HT-29 (cell line): ENCODE results near the gene EAF2. TPM values are rescaled to one million over a fixed set of nuclear protein-coding genes. Genes with fewer than 3 reads are reported as not detected.
"Not testable (repeated sequence)": the region's sequence is repeated elsewhere in the genome, so short reads cannot be mapped to it uniquely, and the experiment has no call there.

Source experiments
- DNase-seq: peaks from one replicate; pipeline ENCODE4 v3.0.0-alpha.2; 2015; ENCODE audit warnings: low spot score
- total RNA-seq: library from RNA; depleted of rRNA; stranded (reverse); fragments of >200 nt; shearing (Covaris generic); gene quantifications from 2 replicates; pipeline ENCODE4 v1.2.3, GENCODE V29; 2014

EAF2 gene
- total RNA-seq, 1 experiment from 2014 or later, result 0.86 TPM

DNA sequence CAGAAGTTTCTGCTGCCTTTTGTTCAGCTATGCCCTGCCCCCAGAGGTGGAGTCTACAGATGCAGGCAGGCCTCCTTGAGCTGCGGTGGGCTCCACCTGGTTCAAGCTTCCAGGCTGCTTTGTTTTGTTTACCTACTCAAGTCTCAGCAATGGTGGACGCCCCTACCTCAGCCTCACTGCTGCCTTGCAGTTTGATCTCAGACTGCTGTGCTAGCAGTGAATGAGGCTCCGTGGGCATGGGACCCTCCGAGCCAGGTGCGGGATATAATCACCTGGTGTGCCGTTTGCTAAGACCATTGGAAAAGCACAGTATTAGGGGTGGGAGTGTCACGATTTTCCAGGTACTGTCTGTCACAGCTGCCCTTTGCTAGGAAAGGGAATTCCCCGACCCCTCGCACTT is 28.2 kb downstream of the EAF2 start:
- DNase-seq, result not testable (repeated sequence)

DNA sequence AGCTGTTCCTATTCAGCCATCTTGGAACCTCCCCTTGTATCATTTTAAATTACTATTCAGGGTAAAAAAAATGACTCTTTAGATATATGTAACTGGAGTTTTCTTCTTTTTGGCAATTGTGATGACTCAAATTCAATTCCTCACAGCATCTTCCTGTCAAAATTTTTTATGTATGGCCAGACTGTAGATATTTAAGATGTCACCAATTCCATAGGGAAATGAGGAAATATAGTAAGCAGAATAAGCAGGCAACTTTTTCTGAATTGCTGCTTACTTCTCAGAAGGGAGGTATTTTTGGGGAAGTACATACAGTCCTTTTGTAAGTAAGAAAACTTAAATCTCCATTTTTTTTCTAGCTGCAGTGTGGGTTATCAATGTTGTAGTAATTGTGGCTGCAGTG is 28.8 kb downstream of the EAF2 start:
- DNase-seq, result no peak

DNA sequence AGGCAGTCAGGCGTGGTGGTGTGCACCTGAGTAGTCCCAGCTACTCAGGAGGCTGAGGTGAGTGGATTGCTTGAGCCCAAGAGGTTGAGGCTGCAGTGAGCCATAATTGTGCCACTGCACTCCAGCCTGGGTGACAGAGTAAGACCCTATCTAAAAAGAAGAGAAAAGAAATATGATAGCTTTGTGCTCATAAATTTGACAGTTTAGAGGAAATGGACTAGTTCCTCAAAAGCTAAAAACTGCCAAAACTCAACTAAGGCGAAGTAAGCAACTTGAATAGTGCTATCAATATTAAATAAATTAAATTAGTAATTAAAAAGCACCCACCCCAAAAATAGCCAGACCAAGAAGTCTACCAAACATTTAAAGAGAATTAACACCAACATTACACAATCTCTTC is 34.7 kb downstream of the EAF2 start:
- no peak for DNase-seq

DNA sequence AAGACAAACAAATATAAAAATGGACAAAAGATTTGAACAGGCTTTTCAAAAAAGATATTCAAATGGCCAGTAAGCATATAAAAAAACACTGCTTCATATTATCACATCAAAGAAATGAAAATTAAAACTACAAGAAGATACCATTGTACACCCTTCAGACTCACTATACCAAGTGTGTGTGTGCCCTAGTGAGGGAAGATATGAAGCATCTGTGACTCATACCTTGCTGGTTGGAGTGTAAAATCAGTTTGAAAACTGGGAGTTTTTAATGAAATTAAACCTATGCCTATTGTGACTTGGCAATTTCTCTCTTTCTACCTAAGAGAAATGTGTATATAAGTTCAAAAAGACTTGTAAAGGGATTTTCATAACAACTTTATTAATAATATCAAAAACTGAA is 35.7 kb downstream of the EAF2 start:
- no peak for DNase-seq

DNA sequence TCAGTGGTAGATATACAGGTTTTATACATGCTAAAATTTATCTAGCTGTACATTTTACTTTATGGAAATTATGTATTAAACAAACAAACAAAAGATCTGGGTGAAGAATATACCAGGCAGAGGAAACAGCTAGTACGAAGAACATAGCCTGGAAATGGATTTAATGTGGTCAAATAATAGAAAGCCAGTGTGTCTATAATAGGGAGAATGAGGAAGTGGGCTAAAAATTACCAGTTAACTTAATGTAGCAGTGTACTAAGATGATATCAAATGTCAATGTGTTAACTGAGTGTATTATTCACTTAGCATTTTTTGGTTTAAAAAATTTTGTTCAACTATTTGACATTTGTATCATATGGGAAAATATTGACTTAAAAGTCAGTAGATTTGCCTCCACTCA is 36.4 kb downstream of the EAF2 start:
- DNase-seq, result no peak

DNA sequence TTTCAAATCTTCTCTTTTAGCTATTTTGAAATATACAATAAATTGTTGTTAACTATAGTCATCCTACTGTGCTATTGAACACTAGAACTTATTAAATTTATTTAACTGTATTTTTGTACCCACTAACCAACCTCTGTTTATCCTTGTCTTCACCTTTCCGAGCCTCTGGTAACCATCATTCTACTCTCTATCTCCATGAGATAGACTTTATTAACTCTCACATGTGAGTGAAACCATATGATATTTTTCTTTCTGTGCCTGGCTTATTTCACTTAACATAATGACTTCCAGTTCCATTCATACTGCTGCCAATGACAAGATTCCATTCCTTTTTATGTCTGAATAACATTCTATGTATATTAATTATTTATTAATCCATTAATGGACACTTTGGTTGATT is 43.4 kb downstream of the EAF2 start:
- DNase-seq, result no peak

DNA sequence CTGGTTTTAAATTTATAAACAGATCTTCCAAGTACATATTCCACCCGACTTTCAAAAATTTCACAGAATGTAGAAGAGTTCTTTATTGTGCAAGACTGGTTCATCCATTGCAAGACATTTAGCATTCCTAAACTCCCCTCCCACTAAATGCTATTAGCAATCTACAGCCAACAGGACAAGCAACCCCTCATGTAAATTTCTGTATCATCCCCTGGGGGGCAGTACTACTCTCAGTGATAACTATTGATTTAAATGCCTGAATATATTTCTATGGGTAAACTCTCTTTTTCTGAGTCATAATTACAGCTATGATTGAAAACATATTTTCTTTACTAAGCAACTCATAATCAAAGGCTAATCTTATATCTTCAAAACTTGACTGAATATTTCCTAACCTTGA is 48.5 kb downstream of the EAF2 start:
- DNase-seq, result peak; percentile 85

DNA sequence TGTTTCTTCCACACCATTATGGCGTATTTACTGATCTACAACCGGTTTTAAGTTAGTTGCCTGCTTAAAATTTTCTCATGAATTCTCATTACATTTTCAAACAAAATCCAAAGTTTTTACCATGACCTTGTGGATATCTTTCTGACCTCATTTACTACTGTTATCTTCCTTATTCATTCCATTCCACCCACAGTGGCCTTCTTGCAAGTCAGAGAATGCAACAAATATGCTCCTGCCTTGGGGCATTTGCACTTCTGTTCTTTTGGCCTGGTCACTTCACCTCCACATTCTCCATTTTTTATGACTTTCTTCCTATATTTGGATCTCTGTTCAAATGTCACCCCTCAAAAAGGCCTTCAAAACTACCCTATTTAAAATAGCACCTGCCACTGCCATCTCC is 50.4 kb downstream of the EAF2 start:
- DNase-seq, result no peak

DNA sequence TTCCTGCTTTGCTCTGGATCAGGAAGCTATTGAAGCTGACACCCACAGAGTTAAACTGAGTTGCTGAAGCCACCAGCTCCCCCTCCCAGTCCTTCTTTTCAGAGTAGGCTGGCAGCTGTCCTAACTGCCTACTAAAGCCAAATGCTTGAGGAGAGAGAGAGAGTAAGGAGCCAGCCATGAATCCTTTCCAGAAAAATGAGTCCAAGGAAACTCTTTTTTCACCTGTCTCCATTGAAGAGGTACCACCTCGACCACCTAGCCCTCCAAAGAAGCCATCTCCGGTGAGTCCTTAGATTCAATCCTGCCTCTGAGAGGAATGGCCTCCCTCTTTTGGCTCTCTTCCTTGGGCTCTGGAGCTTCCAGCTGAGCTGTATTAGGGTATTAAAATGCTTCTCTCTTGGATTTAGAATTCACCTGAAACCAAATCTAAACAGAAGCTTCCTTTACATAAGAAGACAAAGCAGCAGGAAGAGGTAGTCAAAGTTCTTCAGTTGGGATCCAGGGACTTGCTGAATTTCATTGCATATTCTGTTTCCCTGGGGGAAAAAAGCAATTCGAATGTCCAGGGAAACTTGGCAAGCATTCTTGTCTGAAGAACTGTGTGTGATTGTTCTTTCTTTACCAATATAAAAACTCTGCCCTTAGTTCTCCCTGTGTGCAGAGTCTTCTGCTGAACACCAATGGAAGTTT is 59.4 kb downstream of the EAF2 start, which contains the start of gene SLC15A2:
SLC15A2 (plus strand) TSS at position 101 of the 690 bp plus-strand sequence; CDS start at position 177, 76 bp downstream.
- no peak for DNase-seq

DNA sequence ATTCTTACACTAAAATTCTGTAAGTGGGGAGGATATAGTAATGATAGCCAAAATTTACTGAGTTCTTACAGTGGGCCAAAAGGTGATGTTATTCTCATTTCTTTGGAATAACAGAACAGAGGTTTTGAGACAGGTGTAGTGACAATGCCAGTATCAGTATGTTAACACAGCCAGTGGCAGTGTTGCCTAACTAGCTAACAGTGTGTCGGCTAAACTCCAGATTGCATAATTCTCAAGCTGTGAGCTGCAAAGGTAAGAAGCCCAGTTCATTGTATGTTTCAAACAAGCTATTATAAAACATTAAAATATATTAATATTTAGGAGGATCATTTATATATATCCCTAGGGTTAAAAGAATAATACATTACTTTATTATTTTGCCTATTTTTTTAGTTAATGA is 60.1 kb downstream of the EAF2 start:
- no peak for DNase-seq

DNA sequence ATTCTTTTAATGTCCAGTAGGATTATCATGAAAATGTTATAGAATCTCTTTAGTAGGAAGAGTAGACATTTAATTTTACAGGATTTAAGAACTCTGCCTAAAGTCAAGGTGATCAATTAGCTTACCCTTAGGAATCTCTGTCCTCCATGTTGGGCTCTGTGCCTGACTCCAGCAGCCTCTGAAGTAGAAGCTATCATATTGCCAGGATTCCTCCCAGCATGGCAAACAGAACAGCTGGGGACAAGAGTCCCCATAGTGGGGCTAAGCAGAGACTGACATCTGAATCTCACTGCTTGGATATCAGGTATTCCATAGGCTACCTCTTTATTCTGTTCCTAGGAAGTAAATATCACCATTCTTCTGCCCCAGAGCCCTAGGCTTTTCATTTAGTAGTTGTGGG is 60.7 kb downstream of the EAF2 start:
- no peak for DNase-seq

DNA sequence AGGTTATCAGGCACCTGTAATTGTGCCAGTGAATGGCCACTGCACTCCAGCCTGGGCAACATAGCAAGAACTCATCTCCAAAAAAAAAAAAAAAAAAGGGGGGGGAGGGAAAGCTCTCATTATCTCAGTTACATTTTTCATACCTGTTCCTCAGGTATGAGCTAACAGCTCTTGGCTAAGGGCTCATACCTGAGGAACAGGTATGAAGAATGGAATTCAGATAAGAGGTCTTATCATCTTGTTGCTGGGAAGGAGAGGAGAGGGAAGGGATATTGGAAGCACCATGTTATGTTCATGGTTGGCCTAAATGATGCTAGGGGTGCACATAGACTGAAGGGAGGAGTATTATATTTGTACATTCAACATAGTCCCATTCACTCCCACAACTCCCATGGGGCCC is 61.8 kb downstream of the EAF2 start:
- no peak for DNase-seq

DNA sequence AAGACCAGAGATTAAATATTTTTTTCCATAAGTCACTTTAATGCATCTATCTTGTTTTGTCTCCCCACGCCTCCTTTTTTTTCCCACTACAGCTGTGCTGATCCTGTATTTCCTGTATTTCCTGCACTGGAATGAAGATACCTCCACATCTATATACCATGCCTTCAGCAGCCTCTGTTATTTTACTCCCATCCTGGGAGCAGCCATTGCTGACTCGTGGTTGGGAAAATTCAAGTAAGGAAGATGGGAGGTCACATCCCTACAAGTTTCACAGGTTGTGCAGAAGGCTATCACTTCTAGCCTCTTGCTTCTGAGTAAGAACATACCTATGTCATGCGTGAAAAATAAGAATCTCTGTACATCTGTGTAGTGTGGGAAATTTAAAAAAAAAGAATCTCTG is 62.3 kb downstream of the EAF2 start:
- DNase-seq, result no peak

DNA sequence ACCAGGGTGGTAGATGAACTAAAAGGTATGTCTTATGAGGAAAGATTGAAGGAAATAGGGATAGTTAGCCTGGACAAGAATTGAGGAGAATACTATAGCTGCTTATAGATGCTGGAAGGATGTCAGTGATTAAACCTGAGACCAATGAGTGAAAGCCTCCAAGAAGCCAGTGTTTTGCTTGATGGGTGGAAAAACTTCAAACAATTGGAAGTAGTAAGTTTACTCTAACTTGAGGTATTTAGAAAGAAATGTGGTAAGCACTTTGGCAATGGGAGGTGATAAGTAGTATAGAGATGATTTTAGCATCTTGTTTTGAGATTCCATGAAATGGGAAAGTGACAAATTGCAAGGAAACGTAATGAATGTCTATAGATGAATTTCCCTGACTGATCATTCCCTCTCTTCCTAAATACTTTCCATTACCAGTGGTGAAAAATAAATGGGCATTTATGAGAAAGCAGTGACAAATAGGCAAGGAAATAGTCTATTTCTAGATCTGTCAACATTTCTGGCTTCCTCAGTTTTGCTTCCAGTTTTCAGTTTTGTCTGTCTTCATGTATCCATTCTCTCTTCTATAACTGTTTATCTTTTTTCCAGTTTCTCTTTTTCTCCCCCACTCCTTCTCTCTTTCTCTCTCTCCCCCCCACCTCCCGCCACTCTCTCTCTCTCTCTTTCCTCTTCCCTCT is 78.4 kb downstream of the EAF2 start:
- DNase-seq, result no peak

DNA sequence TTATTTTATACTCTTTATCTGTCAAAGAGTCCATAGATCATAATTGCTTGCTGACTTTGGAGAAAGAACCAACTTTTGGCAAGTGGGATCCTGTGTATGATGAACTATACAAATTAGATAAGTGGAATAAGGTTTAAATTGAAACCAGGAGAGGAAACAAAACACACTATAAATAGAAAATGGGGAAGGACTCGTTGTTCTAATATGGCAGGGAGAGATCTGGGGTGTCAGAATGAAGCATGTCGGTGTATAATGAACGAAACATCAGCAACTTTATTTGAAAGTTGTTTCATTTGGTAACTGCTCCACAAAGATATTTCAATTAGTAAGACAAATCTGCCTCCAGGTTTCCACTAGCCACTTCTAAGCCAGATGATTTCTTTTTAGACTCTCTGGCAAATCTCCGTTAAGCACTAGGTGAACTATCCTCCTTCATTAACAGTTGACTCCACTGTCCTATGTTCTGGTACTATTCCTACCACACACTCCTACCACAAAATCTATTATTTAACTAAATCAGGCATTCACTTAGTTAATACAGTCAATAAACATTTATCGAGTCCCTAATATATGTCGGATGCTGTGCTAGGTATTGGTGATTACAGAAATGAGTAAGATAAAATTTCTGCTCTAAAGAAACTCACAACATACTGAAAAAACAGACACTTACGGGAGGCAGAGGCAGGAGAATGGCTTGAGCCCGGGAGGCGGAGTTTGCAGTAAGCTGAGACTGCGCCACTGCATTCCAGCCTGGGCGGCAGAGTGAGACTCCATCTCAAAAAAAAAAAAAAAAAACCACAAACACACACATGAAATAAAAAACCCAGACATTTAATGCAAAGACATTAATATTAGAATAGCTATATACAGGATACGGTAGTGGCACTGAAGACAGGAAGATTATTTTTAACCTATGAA is 79.3 kb downstream of the EAF2 start:
- no peak for DNase-seq

DNA sequence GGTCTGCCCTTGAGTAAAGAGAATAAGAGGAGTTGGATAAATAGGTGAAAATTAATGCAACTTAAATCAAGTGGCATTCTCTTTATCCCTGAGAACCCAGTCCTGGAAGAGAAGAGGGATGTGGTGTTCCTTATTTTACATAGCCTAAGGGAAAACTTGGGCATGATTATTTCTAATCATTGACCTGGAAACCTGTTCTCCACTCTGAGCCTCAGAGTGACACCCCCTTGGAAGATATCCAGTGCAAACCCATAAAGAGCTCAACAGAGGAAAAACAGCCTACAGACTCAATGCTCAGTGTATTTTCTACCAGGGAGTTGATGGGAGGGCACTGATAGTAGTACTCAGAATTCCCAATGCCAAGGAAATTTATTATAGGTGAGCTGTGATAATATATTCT is 81.2 kb downstream of the EAF2 start:
- no peak for DNase-seq

DNA sequence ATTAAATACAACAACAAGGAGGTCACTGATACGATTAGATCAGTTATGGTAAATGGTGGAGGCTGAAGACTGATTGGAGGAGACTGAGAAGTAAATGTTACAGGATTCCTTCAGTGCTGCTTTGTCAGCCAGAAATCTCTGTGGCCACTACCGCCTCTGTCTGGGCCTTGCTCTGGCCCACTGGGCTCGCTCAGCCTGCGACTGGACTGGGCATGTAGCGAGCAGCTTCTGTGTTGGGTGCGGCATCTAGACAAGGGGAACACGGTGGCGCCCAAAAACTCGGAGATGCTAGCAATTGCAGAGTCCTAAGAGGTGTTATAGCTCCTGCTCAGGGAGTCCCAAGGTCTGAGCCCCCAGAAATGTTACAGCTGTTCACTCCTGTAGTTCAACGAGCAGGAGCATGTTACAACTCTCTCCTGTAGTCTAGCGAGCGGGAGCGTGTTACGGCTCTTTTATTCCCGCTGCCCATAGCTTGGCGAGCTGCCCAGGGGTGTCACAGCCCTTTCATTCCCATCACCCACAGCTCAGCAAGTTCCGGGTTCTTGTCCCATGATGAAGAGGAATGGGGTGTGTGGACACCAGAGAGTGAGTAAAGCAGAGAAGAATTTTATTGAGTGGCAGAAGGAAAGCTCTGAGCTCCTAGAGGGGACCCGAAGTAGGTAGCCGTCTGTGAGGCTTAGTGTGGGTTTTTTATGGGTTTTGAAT is 83.9 kb downstream of the EAF2 start:
- DNase-seq, result no peak

DNA sequence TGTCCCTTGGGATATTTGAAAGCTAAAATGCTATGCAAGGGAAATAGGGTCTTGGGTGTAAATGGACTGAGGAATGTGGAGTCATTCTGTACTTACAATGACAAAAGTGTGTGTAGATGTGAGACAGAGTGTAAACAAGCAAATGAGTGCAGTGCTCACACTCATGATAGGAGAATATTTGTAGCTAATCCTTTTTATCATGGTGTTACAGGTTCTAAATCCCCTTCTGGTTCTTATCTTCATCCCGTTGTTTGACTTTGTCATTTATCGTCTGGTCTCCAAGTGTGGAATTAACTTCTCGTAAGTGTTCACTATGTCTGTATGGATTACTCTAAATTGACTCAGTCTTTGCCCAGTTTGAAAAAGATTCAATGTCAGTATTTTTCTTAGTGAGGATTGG is 89.7 kb downstream of the EAF2 start:
- DNase-seq, result no peak

DNA sequence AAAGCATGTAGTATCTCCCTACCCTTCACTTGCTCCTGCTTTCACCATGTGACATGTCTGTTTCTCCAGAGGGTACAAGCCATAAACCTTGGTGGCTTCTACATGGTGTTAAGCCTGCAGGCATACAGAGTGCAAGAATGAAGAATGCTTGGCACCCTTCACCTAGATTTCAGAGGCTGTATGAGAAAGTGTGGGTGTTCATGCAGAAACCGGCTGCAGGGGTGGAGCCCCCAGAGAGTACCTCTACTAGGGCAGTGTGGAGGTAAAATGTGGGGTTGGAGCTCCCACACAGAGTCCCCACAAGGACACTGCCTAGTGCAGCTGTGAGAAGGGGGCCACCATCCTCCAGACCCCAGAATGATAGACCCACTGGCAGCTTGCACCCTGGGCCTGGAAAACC is 91.4 kb downstream of the EAF2 start:
- no peak for DNase-seq
